Erythroblast (primary cell): ENCODE results near the gene USP44.

Source experiments
- DNase-seq, 2 experiments: peaks; one replicate each; lab custom pipeline; 2025; lab: John Stamatoyannopoulos, UW
- GATA1 ChIP-seq: IDR thresholded peaks from 2 replicates; pipeline ENCODE4 v1.6.1; 2011; ENCODE audit warnings: low read depth, mild to moderate bottlenecking, control low read depth, low read length, moderate library complexity
- POLR2A ChIP-seq: IDR thresholded peaks from 2 replicates; pipeline ENCODE4 v1.6.1; 2011; ENCODE audit warnings: mild to moderate bottlenecking, low read length

The USP44 gene

DNA sequence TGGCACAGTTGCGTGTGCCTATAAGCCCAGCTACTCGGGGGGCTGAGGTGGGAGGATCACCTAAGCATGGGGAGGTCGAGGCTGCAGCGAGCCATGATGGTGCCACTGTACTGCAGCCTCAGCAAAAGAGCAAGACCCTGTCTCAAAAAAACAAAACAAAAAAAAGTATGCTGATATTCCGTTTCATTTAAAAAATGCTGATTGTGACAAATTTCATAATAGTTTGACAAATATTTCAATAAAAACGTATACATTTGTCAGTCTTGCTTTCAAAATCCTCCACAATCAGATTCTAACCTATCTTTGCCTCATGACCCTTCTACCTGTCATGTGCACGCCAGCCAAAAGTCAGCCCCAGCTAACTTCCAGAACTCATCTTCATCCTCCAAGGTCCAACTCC, 9.8 kb downstream of the USP44 start:
- no peak for DNase-seq
- TF ChIP-seq POLR2A (no peak), GATA1 (no peak)

DNA sequence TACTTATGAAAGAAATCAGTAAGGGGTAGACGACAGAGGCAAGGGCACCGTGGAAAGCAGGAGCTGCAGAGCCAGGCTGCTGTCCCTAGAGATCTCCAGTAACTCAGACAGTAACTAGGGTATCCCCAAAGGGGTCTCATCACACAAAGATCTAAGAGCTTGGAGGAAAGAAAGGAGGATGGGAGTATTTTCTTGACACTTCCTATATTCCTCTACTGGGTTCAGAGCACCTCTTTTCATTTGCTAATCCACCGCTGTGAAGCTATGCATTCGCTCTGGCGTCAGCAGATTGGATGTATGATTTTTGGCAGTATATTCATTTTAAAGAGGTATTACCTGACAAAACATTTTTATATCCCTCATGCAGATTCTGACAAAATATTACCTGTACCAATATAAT, 12.6 kb downstream of the USP44 start:
- TF ChIP-seq POLR2A (no peak), GATA1 (no peak)
- no peak for DNase-seq

DNA sequence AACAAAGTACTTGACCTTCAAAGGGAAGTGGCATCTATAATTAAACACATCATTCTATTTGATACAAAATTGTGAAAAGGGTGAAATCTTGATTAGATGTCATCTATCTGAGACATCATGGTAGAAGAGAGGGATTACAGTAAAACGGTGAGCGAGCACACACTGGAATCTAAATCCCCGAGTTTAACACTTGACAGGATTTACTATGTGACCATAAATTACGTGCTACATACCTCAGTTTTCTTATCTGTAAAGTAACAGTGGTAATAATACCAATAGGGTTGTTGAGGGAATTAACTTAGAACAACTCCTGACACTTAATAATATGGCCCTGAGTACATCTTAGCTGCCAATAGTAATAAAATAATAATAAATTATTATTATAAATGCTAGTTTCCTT, 13.3 kb downstream of the USP44 start:
- DNase-seq: no peak
- TF ChIP-seq GATA1: no peak
- TF ChIP-seq POLR2A: no peak

DNA sequence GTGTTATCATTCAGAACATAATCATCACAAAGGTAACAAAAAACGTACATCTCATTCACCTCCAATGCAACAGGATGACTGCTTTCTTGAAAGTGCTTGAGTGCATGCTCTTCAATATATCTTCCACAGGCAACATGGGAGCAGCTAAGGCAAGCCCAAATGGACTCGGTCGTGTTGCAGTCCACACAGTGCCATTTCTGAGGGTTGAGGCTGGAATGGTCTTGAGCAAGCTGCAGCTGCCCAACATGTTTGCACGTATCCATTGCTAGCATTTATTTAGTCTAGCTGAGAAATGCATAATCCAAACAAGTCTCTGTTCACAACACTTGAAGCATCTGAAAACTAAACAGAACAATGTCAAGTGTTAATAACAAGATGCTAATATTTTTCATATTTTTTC, 17.3 kb downstream of the USP44 start:
- TF ChIP-seq POLR2A: no peak
- no peak for TF ChIP-seq GATA1
- DNase-seq: no peak

DNA sequence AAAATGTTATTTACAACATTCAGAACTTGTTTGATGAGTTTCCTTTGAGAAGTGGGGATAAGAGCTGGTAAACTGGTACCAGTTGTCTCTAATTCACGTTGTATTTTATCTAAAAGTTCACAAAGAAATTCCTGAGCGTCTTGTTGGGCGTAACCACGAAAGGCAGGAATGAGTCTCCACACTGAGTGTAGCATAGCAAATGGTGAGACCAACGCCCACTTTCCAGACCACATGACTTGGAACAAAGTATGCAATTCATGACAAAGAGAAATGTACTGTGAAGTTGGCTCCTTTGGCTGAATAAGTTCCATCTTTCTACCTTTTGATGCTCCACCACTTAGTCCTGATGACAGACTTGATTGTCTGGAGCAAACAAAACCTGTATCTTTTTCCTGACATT, 18.4 kb downstream of the USP44 start:
- TF ChIP-seq POLR2A: no peak
- no peak for TF ChIP-seq GATA1
- peak; percentile 25 to 31 for DNase-seq

DNA sequence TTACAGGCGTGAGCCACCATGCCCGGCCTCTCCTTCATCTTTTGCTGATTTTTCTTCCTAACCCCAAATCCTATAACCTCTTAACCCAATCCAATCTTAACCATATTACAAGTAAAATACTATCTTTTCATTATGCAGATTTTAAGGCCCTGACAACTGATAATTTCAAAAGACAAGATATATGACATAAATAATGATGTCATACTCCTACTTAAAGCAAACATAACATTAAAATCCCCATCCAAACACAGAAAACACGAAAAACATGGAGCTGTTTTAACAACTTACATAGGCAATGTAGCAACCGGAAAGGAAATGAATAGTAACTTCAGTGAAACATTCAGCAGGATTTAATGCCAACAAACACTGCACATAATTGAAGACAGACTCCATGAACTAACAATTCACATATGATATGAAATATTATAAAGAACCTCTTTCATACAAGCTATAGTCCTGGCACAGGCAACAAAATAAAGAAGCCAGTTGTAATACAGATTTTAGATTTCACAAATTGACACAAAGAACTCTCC, 21.5 kb downstream of the USP44 start:
- DNase-seq: no peak
- TF ChIP-seq GATA1: no peak
- no peak for TF ChIP-seq POLR2A

DNA sequence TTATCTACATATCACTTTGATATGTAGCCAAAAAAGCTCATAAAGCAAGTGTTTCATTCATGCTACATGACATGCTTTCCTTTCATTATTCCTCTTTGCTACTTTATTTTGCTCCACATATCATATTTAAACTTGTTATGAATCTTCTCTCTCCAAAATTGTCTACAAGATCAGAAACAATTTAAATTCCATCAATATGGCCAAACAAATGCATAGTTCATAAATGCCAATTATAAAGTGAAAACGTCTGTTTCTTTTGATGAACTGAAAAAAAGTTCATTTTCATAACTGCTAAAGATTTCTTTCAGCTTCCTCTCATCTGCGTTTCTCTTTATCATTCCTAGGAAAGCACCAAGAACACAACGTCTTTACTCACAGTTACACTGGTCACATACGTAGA, 22.8 kb downstream of the USP44 start:
- TF ChIP-seq GATA1 (no peak), POLR2A (no peak)
- no peak for DNase-seq

DNA sequence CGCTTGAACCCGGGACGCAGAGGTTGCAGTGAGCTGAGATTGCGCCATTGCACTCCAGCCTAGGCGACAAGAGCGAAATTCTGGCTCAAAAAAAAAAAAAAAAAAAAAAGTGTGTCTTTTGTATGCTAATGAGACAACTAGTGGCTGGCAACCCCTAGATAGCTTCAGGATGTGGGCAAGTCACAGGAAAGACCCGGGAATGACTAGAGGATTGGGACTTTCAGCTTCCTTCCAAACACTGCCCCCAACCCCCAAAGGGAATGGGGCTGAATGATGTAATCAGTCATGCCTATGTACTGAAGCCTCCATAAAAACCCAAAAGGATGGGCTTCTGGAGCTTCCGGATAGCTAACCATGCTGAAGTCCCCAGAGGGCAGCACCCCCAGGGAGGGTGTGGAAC, 28.6 kb downstream of the USP44 start:
- TF ChIP-seq POLR2A: no peak
- no peak for TF ChIP-seq GATA1

DNA sequence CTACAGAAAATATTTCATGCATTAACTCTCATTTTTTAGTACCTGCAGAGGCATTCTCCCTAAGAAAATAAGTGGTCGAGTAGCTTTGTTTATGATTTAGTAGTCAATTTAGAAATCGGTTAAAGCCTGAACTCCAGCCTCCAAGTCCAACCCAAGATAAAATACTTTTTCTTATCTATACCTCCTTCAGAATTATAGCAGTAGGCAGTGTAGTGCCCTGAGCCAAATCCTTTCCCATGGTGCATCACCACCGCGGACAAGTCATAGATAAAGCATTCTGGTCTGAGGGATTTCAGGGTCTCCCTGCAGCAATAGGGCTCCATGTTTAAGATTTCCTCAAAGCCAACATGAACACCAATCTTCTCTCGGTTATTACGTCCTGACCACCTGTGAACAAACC, 30.5 kb downstream of the USP44 start:
- DNase-seq: peak; percentile 37 to 73
- TF ChIP-seq GATA1 (no peak), POLR2A (no peak)

More for the DNA sequence above, 28.6 kb downstream of the USP44 start:
- DNase-seq: no peak

DNA sequence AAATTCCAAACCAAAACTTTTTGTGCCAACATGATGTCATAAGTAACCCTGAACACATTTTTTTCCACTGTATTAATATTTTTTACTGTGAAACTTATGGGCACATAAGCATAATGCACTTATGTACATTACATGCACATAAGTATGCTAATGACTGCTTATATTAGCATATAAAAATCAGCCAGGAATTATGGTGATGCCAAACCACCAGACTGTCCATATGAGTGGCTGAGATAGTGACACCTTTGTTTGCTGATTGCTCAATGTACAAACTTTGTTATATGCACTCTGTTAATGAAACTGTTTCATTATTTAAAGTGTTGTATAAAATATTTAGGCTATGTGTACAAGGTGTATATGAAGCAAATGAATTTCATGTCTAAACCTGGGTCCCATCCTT, 32.3 kb downstream of the USP44 start:
- TF ChIP-seq GATA1 (no peak), POLR2A (no peak)
- peak in 1 of 2 experiments; percentile 29 for DNase-seq

DNA sequence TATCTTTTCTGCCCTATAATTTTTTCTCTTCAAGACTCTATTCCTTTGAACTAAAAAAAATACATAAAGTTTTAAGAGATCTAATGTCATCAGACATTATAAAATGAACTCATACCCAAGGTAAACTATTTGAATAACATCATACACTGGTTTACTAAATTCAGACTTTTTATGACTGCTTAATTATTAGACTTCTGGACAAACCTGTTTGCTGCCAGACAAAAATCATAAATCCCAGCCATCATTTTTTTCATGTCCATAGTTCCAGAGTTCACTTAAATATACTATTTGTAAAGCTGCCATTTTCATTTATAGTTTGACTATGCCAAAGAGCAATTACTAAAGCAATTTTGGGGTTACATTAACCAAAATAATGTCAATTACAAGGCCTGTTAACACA, 34.0 kb downstream of the USP44 start:
- TF ChIP-seq GATA1: no peak
- no peak for TF ChIP-seq POLR2A
- no peak for DNase-seq

DNA sequence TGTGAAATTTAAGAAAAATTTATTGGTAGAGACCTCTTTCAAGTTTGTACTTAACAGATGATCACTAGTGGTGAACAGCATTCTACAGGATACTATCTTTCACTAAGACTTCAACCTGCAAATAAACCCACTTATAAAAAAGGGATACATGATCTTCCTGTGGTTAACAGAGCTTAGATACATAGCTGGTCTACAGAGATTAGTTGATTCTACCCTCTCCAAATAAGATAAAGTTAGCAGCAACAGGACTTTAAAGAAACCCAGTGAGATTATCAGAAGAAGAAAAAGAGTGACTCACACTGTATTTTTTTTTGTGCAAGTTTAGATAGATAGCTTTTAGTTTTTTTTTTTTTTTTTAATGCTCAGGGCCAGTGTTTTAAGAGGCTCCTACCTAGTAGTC, 34.5 kb downstream of the USP44 start:
- DNase-seq: peak; percentile 65 to 88
- TF ChIP-seq GATA1 (no peak), POLR2A (no peak)

DNA sequence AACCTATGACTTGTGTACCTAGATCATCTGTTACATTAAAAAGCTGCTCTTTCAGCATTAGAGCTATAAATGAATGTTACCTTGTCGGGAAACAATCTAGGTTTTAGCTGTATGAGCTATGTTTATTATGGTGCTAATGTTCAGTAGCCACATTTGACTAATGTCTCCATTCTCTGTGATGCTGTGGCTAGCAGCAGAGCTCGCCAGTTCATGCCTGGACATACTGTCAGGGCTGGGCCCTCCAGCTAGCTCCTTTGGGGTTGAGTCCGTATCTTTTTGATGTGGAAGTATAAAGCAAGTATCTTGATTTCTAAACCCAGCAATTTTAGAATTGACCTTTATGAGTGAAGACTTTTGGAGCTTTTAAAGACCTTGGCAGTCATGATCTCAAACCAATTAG, 36.1 kb downstream of the USP44 start:
- DNase-seq: no peak
- no peak for TF ChIP-seq GATA1
- TF ChIP-seq POLR2A: no peak

DNA sequence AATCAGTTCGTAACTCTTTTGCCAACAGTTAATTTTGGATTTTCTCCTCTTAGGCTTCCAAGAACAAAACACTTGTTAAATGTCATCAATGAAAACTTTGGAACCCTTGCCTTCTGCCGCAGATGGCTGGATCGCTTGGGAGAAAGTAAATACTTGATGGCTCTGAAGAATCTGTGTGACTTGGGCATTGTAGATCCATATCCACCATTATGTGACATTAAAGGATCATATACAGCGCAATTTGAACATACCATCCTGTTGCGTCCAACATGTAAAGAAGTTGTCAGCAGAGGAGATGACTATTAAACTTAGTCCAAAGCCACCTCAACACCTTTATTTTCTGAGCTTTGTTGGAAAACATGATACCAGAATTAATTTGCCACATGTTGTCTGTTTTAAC, 37.7 kb downstream of the USP44 start:
- DNase-seq: no peak
- TF ChIP-seq GATA1 (no peak), POLR2A (no peak)

DNA sequence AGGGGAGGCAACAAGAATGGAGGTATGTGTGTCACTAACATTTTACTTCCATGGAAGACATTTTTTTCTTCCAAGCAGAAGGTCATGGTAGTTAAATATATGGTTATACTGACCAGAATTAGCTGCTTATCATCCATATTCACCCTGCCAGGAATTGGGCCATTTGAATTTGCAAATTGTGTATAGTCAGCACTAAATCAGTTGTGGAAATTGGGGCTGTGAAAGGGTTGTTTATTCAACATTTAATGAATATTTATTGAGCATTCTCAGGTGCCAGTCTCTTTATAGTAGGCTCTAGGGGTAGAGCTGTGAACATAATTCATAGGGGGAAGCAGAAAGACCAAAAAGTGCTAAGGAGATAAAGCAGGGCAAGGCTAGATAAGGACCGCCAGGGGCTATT, 39.3 kb downstream of the USP44 start:
- peak in 1 of 2 experiments; percentile 40 for DNase-seq
- TF ChIP-seq GATA1: no peak
- TF ChIP-seq POLR2A: no peak
